Progenitor cell of endocrine pancreas (in vitro differentiated cells): ENCODE measurements around the gene PSMC4. TPM values are rescaled to one million over a fixed set of nuclear protein-coding genes. Genes with fewer than 3 reads are reported as not detected.

Source experiments
- DNase-seq: peaks from one replicate; pipeline ENCODE4 v3.0.0; 2021; ENCODE audit warnings: low spot score; ENCODE audit not compliant: unreplicated experiment
- H3K27ac Mint-ChIP-seq: 2 replicates; pipeline ENCODE4 v1.8.0; 2021; ENCODE audit warnings: mild to moderate bottlenecking, moderate library complexity, mixed read lengths
- H3K27me3 Mint-ChIP-seq: 2 replicates; pipeline ENCODE4 v1.8.0; 2021; ENCODE audit warnings: mixed read lengths
- H3K36me3 Mint-ChIP-seq: 2 replicates; pipeline ENCODE4 v1.8.0; 2022; ENCODE audit warnings: mixed read lengths; ENCODE audit not compliant: insufficient read depth
- H3K4me1 Mint-ChIP-seq: 2 replicates; pipeline ENCODE4 v1.8.0; 2021; ENCODE audit warnings: low read depth, mixed read lengths
- H3K4me3 Mint-ChIP-seq: 2 replicates; pipeline ENCODE4 v1.8.0; 2021; ENCODE audit warnings: low read depth, mild to moderate bottlenecking, moderate library complexity, mixed read lengths
- H3K9me3 Mint-ChIP-seq: 2 replicates; pipeline ENCODE4 v1.8.0; 2021; ENCODE audit warnings: low read depth, mixed read lengths
- CTCF ChIP-seq: fragments of 200-600 bp; sonication (generic); IDR thresholded peaks from one replicate; pipeline ENCODE4 v1.5.0; 2021; ENCODE audit warnings: antibody characterized with exemption, mild to moderate bottlenecking; ENCODE audit not compliant: unreplicated experiment
- long read RNA-seq: library from polyadenylated mRNA; unstranded; transcript quantifications from one replicate; pipeline ENCODE4 v2.0.0, GENCODE V29; 2020
- total RNA-seq: library from RNA; stranded (reverse); gene quantifications from 2 replicates; pipeline ENCODE4 v1.2.1, GENCODE V29; 2021

Gene PSMC4
- total RNA-seq: 95.9 and 100 TPM in 2 replicates
- long read RNA-seq, transcript PSMC4-201 (11 exons, 1,591 nt): major isoform, 383 of 428 reads
- long read RNA-seq, transcript PSMC4-203 (10 exons, 1,532 nt): minor isoform, 12 of 428 reads
- long read RNA-seq, partial matches to known transcripts: 8 of 428 reads
- long read RNA-seq, other reads (novel, unspliced or antisense): 24 of 428 reads

- Mint-ChIP-seq H3K4me3 (peak within 1 kb of the TSS; percentile 100), H3K9me3 (no peaks in the 10 kb centered on the region), H3K36me3 (peaks cover 24% of the 10 kb centered on the region), H3K27me3 (no peaks in the 10 kb centered on the region), H3K4me1 (peaks cover 22% of the 10 kb centered on the region), H3K27ac (peak within 1 kb of the TSS; percentile 96)
- peak; percentile 77 for TF ChIP-seq CTCF
- DNase-seq: peak; percentile 95
These were observed at the start of gene PSMC4 for GRCh38 chr19:39970675-39971379. Gene PSMC4 (plus strand): TSS chr19:39971165. CDS start chr19:39971203, 38 bp downstream.

GRCh38 chr19:39923862-39924261, 47.1 kb upstream of the PSMC4 start:
- Mint-ChIP-seq H3K4me1 (no peaks in the 10 kb centered on the region), H3K27ac (no peak overlapping the region), H3K27me3 (no peaks in the 10 kb centered on the region), H3K4me3 (no peak overlapping the region), H3K36me3 (no peaks in the 10 kb centered on the region), H3K9me3 (no peaks in the 10 kb centered on the region)
- TF ChIP-seq CTCF: no peak
- DNase-seq: no peak

- Mint-ChIP-seq H3K36me3 (no peaks in the 10 kb centered on the region), H3K9me3 (no peaks in the 10 kb centered on the region), H3K27ac (no peak overlapping the region), H3K27me3 (no peaks in the 10 kb centered on the region), H3K4me3 (no peak overlapping the region), H3K4me1 (no peaks in the 10 kb centered on the region)
- no peak for DNase-seq
- TF ChIP-seq CTCF: no peak
These were observed 46.6 kb upstream of the PSMC4 start for GRCh38 chr19:39924389-39924788.

GRCh38 chr19:39924952-39925351, 46.0 kb upstream of the PSMC4 start:
- Mint-ChIP-seq H3K27ac (no peak overlapping the region), H3K4me1 (no peaks in the 10 kb centered on the region), H3K4me3 (no peak overlapping the region), H3K36me3 (peaks cover 1% of the 10 kb centered on the region), H3K27me3 (no peaks in the 10 kb centered on the region), H3K9me3 (peaks cover 5% of the 10 kb centered on the region)
- TF ChIP-seq CTCF: no peak
- no peak for DNase-seq

- peaks cover 2% of the 10 kb centered on the region for H3K36me3 Mint-ChIP-seq
- no peak for TF ChIP-seq CTCF
- no peaks in the 10 kb centered on the region for H3K4me1 Mint-ChIP-seq
- H3K9me3 Mint-ChIP-seq: peaks cover 10% of the 10 kb centered on the region
- H3K27ac Mint-ChIP-seq: no peak overlapping the region
- no peak for DNase-seq
- no peak overlapping the region for H3K4me3 Mint-ChIP-seq
- no peaks in the 10 kb centered on the region for H3K27me3 Mint-ChIP-seq
These were observed 44.7 kb upstream of the PSMC4 start for GRCh38 chr19:39926170-39926760.
